ENCODE results near the gene TBC1D22A.
A peak's percentile ranks its signal among the peaks of the same experiment; 100 is the strongest.
"Not testable (repeated sequence)": the region's sequence is repeated elsewhere in the genome, so short reads cannot be mapped to it uniquely, and the experiment has no call there.

The TBC1D22A gene

DNA sequence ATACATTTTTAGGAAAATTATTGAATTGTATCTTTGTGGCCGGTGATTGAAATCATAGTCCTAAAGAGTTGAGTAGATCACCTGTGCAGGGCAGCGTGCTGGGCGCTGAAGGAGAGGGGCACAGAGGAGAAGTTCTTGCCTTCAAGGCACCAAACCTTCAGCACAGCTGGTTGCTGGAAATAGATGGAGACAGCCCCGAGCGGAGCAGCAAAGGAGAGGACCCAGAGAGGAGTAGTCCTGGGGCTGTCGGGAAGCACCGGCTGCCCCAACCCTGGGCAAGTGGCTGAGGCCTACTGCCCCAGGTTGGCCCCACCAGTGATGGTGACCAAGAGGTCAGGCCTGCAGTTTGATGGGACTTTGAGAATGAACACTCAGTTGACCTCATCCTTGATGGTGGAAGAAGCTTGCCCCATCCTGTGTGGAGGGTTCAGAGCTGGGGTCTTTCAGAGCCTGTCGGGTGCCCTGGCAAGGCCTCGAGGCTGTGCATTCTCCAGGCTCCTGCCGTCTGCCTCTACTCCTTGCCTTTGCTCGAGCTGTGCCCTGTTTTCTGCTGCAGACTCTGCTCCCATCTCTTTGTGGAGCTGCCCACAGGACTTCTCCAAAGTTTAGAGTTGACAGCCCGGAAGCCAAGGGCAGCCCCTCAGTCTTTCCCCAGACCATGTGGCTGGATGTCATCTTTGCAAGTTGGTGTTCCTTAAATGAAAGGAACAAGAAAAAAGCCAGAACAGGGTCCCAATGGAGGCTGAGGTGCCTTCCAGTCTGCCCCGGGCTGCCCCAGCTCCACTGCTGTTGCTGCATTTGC, 285.1 kb downstream of the TBC1D22A start:
- no peaks in the 10 kb centered on the region for H3K27me3 ChIP-seq
- no peaks in the 10 kb centered on the region for H3K9me3 ChIP-seq
- no peaks in the 10 kb centered on the region for H3K4me1 ChIP-seq
- peak in 1 of 2 donors; percentile 40 for DNase-seq
- H3K4me3 ChIP-seq = no peak overlapping the region
- intact Hi-C loops (cut with DNase I; ENCODE audit: low total_unique reads) = no loop called here
- TF ChIP-seq, protein P1, sequence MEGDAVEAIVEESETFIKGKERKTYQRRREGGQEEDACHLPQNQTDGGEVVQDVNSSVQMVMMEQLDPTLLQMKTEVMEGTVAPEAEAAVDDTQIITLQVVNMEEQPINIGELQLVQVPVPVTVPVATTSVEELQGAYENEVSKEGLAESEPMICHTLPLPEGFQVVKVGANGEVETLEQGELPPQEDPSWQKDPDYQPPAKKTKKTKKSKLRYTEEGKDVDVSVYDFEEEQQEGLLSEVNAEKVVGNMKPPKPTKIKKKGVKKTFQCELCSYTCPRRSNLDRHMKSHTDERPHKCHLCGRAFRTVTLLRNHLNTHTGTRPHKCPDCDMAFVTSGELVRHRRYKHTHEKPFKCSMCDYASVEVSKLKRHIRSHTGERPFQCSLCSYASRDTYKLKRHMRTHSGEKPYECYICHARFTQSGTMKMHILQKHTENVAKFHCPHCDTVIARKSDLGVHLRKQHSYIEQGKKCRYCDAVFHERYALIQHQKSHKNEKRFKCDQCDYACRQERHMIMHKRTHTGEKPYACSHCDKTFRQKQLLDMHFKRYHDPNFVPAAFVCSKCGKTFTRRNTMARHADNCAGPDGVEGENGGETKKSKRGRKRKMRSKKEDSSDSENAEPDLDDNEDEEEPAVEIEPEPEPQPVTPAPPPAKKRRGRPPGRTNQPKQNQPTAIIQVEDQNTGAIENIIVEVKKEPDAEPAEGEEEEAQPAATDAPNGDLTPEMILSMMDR (IDR thresholded peaks at IDR 0.05) = no peak
- peaks cover 0 to 8% (median 0%) of the 10 kb centered on the region in 3 donors for H3K36me3 ChIP-seq
- H3K27ac ChIP-seq = no peak overlapping the region

DNA sequence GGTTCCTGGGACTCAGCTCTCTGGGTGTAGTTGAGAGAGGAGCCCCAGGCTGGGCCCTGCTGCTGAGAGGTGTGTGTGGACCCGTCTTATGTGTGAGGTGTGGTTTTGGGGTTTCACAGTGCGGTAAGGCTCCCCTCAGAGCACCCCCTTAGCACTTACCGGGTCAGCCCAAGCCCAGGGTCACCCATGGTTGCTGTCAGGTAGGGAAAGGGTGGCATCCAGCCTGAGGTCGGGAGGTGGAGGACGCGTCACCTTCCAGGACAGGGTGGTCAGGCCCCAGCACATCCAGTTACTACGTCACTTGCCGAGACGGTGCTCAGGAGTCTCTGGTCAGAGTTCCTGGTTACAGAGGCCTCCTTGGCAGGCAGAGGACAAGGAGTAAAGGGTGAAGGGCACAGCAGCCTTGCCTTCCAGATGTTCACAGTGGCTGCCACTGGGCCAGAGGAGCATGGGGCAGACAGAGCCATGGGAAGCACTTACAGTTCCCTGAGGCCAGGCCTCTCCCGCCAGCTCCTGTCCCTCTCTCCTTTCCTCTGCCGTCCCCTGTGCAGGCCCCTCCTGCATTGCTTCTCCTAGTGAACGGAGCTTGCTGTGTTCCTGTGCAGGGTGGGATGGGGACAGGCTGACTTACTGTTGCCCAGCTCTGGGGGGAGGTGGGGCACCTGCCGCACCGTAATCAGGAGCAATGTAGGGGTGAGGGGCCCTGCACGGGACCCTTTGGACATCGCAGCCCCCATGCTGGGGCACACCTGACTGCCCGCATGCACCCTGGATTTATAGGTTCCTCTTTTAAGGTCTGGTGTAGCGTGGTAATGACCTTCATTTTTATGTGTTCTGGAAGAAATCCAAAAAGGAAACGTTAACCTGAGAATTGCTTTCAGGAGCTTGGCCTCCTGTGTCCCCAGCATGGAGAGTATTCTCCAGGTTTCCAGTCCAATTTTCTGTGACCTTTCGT, 285.9 kb downstream of the TBC1D22A start:
- peaks cover 0 to 13% (median 0%) of the 10 kb centered on the region in 3 donors for H3K36me3 ChIP-seq
- H3K4me3 ChIP-seq = no peak overlapping the region
- intact Hi-C loops (cut with DNase I; ENCODE audit: low total_unique reads) = no loop called here
- H3K27ac ChIP-seq = no peak overlapping the region
- H3K4me1 ChIP-seq = no peaks in the 10 kb centered on the region
- H3K27me3 ChIP-seq = no peaks in the 10 kb centered on the region
- no peaks in the 10 kb centered on the region for H3K9me3 ChIP-seq
- DNase-seq = no peak
- TF ChIP-seq, protein P1 (IDR thresholded peaks at IDR 0.05) = no peak

DNA sequence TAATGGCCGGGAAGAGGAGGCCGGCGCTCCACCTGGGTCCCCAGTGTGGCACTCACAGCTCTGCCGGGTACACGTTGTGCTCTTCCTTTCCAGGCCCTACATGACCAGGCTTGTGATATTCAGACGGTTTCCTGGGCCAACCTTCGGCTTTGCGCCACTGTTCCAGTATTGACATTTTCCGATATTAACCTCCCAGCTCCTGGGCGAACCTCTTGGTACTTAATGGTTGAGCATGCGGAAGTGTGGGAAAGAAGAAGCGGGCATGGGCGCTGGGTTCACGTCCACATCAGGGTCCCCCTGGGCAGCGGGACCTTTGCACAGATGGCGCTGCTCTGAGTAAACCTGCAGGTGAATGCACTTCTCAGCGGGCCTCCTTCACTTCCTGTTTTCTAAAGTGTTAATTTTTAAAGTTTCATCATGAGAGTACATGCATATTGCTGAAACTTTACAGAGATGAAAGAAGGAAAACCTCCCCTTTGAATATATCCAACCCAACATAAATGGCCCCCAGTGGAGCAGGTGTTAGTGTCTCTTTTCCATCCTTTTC, 286.7 kb downstream of the TBC1D22A start:
- no peaks in the 10 kb centered on the region for H3K9me3 ChIP-seq
- intact Hi-C loops (cut with DNase I; ENCODE audit: low total_unique reads) = no loop called here
- TF ChIP-seq, protein P1 (IDR thresholded peaks at IDR 0.05) = no peak
- H3K36me3 ChIP-seq = peaks cover 0 to 20% (median 0%) of the 10 kb centered on the region in 3 donors
- H3K4me1 ChIP-seq = no peaks in the 10 kb centered on the region
- no peak overlapping the region for H3K4me3 ChIP-seq
- no peak for DNase-seq
- no peak overlapping the region for H3K27ac ChIP-seq
- no peaks in the 10 kb centered on the region for H3K27me3 ChIP-seq

DNA sequence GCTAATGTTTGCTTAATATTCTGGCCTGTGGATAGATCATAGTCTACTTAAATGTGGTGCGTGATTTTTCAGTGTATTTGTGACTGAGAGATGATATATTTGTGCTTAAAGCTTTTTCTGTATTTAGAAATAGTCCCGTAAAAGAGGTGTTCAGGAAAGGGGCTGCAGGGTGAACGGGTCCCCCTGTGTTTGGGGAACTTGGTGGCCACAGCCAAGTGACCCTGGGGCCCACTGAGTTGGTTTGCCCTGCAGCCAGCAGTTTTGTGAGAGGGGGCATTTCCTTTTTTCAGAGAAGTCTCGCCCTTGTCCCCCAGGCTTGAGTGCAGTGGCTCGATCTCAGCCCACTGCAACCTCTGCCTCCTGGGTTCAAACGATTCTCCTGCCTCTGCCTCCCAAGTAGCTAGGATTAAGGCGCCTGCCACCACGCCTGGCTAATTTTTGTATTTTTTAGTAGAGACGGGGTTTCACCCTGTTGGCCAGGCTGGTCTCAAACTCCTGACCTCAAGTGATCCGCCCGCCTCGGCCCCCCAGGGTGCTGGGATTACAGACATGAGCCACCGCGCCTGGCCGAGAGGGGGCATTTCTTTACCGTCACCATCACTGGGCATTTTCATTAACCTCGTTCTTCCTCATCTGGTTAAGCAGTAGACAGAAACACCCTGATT, 287.4 kb downstream of the TBC1D22A start:
- H3K27me3 ChIP-seq; H3K27ac ChIP-seq; H3K4me1 ChIP-seq; intact Hi-C loops (cut with DNase I; ENCODE audit: low total_unique reads); DNase-seq; H3K9me3 ChIP-seq; H3K4me3 ChIP-seq: not testable (repeated sequence)
- peaks cover 0 to 27% (median 0%) of the 10 kb centered on the region in 3 donors for H3K36me3 ChIP-seq

DNA sequence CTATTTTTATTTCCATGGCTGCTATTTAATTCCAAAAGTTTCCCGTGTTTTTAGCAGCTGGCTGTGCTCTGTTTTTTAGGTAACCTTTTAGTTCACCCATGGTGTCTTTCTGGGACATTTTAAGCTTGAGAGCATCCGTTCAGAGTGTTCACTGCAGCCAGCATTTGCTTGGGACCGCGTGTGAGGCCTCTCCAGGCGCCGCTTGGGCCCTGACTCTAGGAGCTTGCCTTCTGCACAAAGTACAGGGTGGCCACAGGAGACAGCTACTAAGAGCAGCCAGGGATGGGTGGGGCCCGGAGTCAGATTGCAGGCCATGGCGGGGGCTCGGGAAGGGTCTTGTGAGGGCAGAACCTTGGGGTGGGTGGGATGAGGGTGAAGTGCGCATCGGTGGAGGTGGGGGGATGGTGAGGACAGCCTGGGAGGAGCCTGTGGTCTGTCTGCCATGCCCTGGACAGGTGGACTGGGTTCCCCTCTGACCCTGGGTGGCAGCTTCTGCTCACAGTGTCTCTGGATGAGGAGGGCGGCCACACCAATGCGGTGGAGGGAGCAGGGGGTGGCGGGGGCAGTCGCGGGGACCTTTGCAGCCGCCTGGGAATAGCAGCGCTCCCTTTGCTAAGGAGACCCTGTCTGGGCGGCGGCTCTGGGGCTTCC, 288.1 kb downstream of the TBC1D22A start:
- peaks cover 0 to 28% (median 0%) of the 10 kb centered on the region in 3 donors for H3K36me3 ChIP-seq
- intact Hi-C loops (cut with DNase I; ENCODE audit: low total_unique reads) = no loop called here
- H3K27me3 ChIP-seq = no peaks in the 10 kb centered on the region
- H3K9me3 ChIP-seq = no peaks in the 10 kb centered on the region
- TF ChIP-seq, protein P1 (IDR thresholded peaks at IDR 0.05) = no peak
- no peak overlapping the region for H3K27ac ChIP-seq
- H3K4me3 ChIP-seq = no peak overlapping the region
- no peak for DNase-seq
- no peaks in the 10 kb centered on the region for H3K4me1 ChIP-seq
